Measurements from ENCODE around the gene OTX1.

OTX1 gene

DNA sequence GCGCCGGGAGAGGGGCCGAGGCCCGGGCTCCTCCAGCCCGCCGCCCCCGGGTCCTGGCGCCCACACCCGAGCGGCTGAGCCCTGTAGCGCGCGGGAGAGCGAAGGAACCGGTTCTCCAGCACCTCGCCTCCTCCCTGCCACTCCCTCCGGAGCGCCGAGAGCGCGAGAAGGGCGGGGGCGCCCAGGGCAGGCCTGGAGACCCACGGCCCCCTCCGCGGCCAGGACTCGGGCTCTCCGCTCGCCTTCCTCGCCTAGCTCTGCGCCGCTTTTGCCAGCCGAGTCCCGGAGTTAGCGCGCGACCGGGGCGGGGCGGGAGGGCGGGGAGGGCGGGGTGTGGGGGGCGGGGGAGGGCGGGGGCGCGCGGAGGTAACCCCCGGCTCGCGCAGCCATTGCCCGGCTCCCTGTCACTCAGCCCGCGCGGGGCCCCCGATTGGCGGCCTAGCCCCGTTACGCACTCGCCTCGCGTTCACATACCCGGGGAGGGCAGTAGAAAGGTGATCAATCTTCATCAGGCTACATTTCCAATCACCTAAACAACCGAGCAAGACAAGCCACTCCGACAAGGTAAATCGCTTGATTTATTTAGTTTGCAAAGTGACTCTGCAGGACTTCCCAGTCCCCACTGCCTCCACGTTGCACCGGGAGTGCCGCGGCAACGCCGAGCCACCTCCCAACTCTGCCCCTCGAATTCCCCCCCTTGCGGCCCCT is at the start of gene OTX1:
Gene OTX1 (plus strand): TSS at position 497 of the 708 bp plus-strand sequence. CDS start 2,161 bp downstream, outside the sequence.
- Histone ChIP-seq H3K27ac (peak within 1 kb of the TSS; percentile 65), H2AFZ (ENCODE audit: low read depth) (peak within 1 kb of the TSS; percentile 94), H3K9ac (peak within 1 kb of the TSS; percentile 74), H3K4me3 (IDR thresholded peaks at IDR 0.05; ENCODE audit: insufficient read depth, low read depth, low read length) (peak within 1 kb of the TSS; percentile 82), H3K27me3 (ENCODE audit: insufficient read depth, low read depth) (no peaks in the 10 kb centered on the region), H3K79me2 (ENCODE audit: insufficient read depth, low read depth) (no peaks in the 10 kb centered on the region), H3K4me1 (ENCODE audit: low read depth, poor library complexity, severe bottlenecking) (peaks cover 6% of the 10 kb centered on the region), H3K4me2 (peak within 1 kb of the TSS; percentile 92), H3K36me3 (ENCODE audit: insufficient read depth) (no peaks in the 10 kb centered on the region), H4K20me1 (ENCODE audit: insufficient read depth) (no peaks in the 10 kb centered on the region)
- TF ChIP-seq, protein P1, sequence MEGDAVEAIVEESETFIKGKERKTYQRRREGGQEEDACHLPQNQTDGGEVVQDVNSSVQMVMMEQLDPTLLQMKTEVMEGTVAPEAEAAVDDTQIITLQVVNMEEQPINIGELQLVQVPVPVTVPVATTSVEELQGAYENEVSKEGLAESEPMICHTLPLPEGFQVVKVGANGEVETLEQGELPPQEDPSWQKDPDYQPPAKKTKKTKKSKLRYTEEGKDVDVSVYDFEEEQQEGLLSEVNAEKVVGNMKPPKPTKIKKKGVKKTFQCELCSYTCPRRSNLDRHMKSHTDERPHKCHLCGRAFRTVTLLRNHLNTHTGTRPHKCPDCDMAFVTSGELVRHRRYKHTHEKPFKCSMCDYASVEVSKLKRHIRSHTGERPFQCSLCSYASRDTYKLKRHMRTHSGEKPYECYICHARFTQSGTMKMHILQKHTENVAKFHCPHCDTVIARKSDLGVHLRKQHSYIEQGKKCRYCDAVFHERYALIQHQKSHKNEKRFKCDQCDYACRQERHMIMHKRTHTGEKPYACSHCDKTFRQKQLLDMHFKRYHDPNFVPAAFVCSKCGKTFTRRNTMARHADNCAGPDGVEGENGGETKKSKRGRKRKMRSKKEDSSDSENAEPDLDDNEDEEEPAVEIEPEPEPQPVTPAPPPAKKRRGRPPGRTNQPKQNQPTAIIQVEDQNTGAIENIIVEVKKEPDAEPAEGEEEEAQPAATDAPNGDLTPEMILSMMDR (conservative IDR thresholded peaks at IDR 0.05; ENCODE audit: low read depth, low read length) = no peak

DNA sequence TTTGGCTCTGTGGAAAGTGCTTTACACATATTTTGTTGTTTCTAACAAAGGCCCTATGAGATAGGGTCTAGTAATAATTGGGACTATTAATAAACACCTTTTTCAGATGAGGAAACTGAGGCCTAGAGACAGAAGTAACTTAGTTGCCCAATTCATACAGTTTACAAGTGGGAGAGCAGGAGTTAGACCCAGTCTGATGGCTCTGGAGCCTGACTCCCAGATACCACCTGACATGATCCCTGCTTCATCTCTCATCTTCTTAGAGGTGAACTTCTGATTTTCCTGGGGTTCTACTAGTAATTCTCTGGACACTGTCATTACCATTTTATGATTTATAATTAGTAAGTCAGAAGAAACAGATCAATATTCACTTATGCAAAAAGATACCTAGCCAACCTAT is 49.1 kb upstream of the OTX1 start:
- H3K4me1 ChIP-seq (ENCODE audit: low read depth, poor library complexity, severe bottlenecking) = no peaks in the 10 kb centered on the region
- no peak overlapping the region for H3K4me2 ChIP-seq
- no peak overlapping the region for H3K27ac ChIP-seq
- H3K27me3 ChIP-seq (ENCODE audit: insufficient read depth, low read depth) = no peaks in the 10 kb centered on the region
- TF ChIP-seq, protein P1 (conservative IDR thresholded peaks at IDR 0.05; ENCODE audit: low read depth, low read length) = no peak
- no peaks in the 10 kb centered on the region for H4K20me1 ChIP-seq (ENCODE audit: insufficient read depth)
- H2AFZ ChIP-seq (ENCODE audit: low read depth) = no peak overlapping the region
- no peak overlapping the region for H3K4me3 ChIP-seq (IDR thresholded peaks at IDR 0.05; ENCODE audit: insufficient read depth, low read depth, low read length)
- H3K79me2 ChIP-seq (ENCODE audit: insufficient read depth, low read depth) = no peaks in the 10 kb centered on the region
- H3K9ac ChIP-seq = no peak overlapping the region
- H3K36me3 ChIP-seq (ENCODE audit: insufficient read depth) = no peaks in the 10 kb centered on the region

DNA sequence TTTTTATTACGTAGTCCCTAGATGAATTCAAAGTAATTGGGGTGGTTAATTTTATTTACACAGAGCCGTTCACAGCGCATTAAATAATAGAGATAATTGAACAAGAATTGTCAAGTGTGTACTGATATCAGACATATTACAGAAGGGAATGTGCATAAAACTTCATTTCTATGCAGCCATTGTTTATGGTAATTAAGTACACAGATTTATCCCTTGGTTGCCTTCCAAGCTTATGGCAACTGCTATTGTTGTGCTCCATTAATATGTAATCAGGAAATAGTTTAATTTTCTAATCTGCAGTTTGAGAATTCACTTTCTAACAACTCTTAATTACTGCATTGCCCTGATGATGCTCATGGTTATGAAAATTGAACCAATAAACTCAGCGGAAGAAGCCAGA is 47.3 kb upstream of the OTX1 start:
- Histone ChIP-seq H3K9ac (no peak overlapping the region), H3K4me2 (no peak overlapping the region), H3K79me2 (ENCODE audit: insufficient read depth, low read depth) (no peaks in the 10 kb centered on the region), H3K27ac (no peak overlapping the region), H3K4me3 (IDR thresholded peaks at IDR 0.05; ENCODE audit: insufficient read depth, low read depth, low read length) (no peak overlapping the region), H2AFZ (ENCODE audit: low read depth) (no peak overlapping the region), H4K20me1 (ENCODE audit: insufficient read depth) (no peaks in the 10 kb centered on the region), H3K4me1 (ENCODE audit: low read depth, poor library complexity, severe bottlenecking) (no peaks in the 10 kb centered on the region), H3K36me3 (ENCODE audit: insufficient read depth) (no peaks in the 10 kb centered on the region), H3K27me3 (ENCODE audit: insufficient read depth, low read depth) (no peaks in the 10 kb centered on the region)
- TF ChIP-seq, protein P1 (conservative IDR thresholded peaks at IDR 0.05; ENCODE audit: low read depth, low read length) = no peak

DNA sequence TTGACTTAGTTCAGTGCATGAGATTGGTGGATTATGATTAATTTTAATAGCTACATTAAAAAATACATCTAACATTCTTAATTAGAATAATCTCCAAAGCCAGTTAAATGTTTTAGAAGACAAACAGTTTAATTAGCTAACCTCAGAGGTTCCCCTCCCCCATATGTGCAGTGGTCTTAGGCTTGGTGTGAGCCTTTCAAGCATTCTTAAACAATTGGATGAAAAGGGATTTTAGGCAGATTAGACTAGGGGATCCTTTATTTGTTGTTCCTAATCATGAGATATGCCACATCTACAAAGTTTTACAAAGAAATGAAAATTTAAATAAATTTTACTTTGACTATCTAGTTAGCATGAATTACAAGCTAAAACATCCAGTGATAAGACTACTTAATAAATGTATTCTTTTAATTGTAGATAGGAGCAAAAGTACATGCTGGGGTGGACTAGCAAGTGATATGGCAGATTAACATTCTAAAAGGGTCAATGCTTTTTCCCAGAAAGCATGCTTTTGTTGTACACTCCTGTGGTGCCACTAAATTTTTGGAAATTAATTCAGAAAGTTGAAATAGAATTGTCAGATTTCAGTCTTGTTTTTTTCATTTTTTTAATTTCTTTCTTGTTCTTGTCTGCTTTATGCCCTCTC is 42.7 kb upstream of the OTX1 start:
- TF ChIP-seq, protein P1 (conservative IDR thresholded peaks at IDR 0.05; ENCODE audit: low read depth, low read length) = no peak
- H3K4me3 ChIP-seq (IDR thresholded peaks at IDR 0.05; ENCODE audit: insufficient read depth, low read depth, low read length) = no peak overlapping the region

More for the DNA sequence above, 42.7 kb upstream of the OTX1 start:
- Histone ChIP-seq H3K79me2 (ENCODE audit: insufficient read depth, low read depth) (no peaks in the 10 kb centered on the region), H3K27me3 (ENCODE audit: insufficient read depth, low read depth) (no peaks in the 10 kb centered on the region), H3K9ac (no peak overlapping the region), H2AFZ (ENCODE audit: low read depth) (no peak overlapping the region), H4K20me1 (ENCODE audit: insufficient read depth) (no peaks in the 10 kb centered on the region), H3K4me1 (ENCODE audit: low read depth, poor library complexity, severe bottlenecking) (no peaks in the 10 kb centered on the region), H3K27ac (no peak overlapping the region), H3K36me3 (ENCODE audit: insufficient read depth) (no peaks in the 10 kb centered on the region), H3K4me2 (no peak overlapping the region)

All from KMS-11 (cell line).